Trophoblast cell (in vitro differentiated cells and primary cell): Measurements from ENCODE around the gene SMIM45.

Experiments
- DNase-seq, 2 donors: peaks; one replicate each; pipeline ENCODE4 v3.0.0-alpha.2; 2016
- H2AFZ ChIP-seq: 2 replicates; pipeline ENCODE4 v1.6.1; 2013; ENCODE audit warnings: low read length, moderate library complexity, mild to moderate bottlenecking; ENCODE audit not compliant: insufficient read depth, poor library complexity
- H2AK5ac ChIP-seq: 2 replicates; pipeline ENCODE4 v1.6.1; 2013; ENCODE audit warnings: mild to moderate bottlenecking, low read length
- H2BK120ac ChIP-seq: 2 replicates; pipeline ENCODE4 v1.6.1; 2013; ENCODE audit warnings: low read length, mild to moderate bottlenecking, moderate library complexity; ENCODE audit not compliant: insufficient read depth, poor library complexity
- H2BK12ac ChIP-seq: 2 replicates; pipeline ENCODE4 v1.6.1; 2013; ENCODE audit warnings: mild to moderate bottlenecking, low read length, moderate library complexity
- H2BK5ac ChIP-seq: 2 replicates; pipeline ENCODE4 v1.6.1; 2013; ENCODE audit warnings: low read length, low read depth, moderate library complexity, mild to moderate bottlenecking; ENCODE audit not compliant: poor library complexity
- H3K14ac ChIP-seq: 2 replicates; pipeline ENCODE4 v1.6.1; 2013; ENCODE audit warnings: mild to moderate bottlenecking, low read length
- H3K18ac ChIP-seq: 2 replicates; pipeline ENCODE4 v1.6.1; 2013; ENCODE audit warnings: mild to moderate bottlenecking, low read length
- H3K23ac ChIP-seq: 2 replicates; pipeline ENCODE4 v1.6.1; 2013; ENCODE audit warnings: low read length
- H3K27ac ChIP-seq: 2 replicates; pipeline ENCODE4 v1.5.1; 2013; ENCODE audit warnings: low read depth, mild to moderate bottlenecking, inconsistent platforms, low read length, moderate library complexity
- H3K27me3 ChIP-seq: 2 replicates; pipeline ENCODE4 v1.6.1; 2013; ENCODE audit warnings: inconsistent platforms, mild to moderate bottlenecking, low read length, moderate library complexity; ENCODE audit not compliant: insufficient read depth
- H3K36me3 ChIP-seq, 2 experiments: 1 replicate in 1 of 2; 2 replicates in 1 of 2; pipeline ENCODE4 v1.6.1; 2013; ENCODE audit warnings: low read length in 2 of 2, mild to moderate bottlenecking in 2 of 2, moderate library complexity in 1 of 2; ENCODE audit not compliant: insufficient read depth in 2 of 2, control insufficient read depth in 1 of 2
- H3K4ac ChIP-seq: 2 replicates; pipeline ENCODE4 v1.6.1; 2013; ENCODE audit warnings: low read depth, mild to moderate bottlenecking, low read length, moderate library complexity
- H3K4me1 ChIP-seq, 2 experiments: 1 replicate in 1 of 2; 2 replicates in 1 of 2; pipeline ENCODE4 v1.6.1; 2013; ENCODE audit warnings: low read length in 2 of 2, mild to moderate bottlenecking in 2 of 2, moderate library complexity in 1 of 2; ENCODE audit not compliant: insufficient read depth in 2 of 2, control insufficient read depth in 1 of 2
- H3K4me2 ChIP-seq: 2 replicates; pipeline ENCODE4 v1.6.1; 2013; ENCODE audit warnings: inconsistent platforms, mild to moderate bottlenecking, low read length, moderate library complexity
- H3K4me3 ChIP-seq: 2 replicates; pipeline ENCODE4 v1.5.1; 2013; ENCODE audit warnings: mild to moderate bottlenecking, low read depth, low read length, inconsistent platforms
- H3K79me1 ChIP-seq: one replicate; pipeline ENCODE4 v1.6.1; 2013; ENCODE audit warnings: low read length
- H3K79me2 ChIP-seq: 2 replicates; pipeline ENCODE4 v1.6.1; 2013; ENCODE audit warnings: low read length, mild to moderate bottlenecking; ENCODE audit not compliant: control insufficient read depth, insufficient read depth, poor library complexity
- H3K9ac ChIP-seq: 2 replicates; pipeline ENCODE4 v1.6.1; 2013; ENCODE audit warnings: mild to moderate bottlenecking, low read length
- H3K9me3 ChIP-seq: 2 replicates; pipeline ENCODE4 v1.6.1; 2013; ENCODE audit warnings: low read depth, mild to moderate bottlenecking, control low read depth, inconsistent platforms, low read length; ENCODE audit not compliant: insufficient read depth
- H4K12ac ChIP-seq: 2 replicates; pipeline ENCODE4 v1.6.1; 2013; ENCODE audit warnings: low read depth, mild to moderate bottlenecking, low read length, moderate library complexity
- H4K8ac ChIP-seq: 2 replicates; pipeline ENCODE4 v1.6.1; 2013; ENCODE audit warnings: low read depth, mild to moderate bottlenecking, low read length, moderate library complexity
- H4K91ac ChIP-seq: one replicate; pipeline ENCODE4 v1.6.1; 2013; ENCODE audit warnings: low read depth, mild to moderate bottlenecking, low read length, moderate library complexity
- WGBS: extraction: QIAGEN DNeasy Blood & Tissue Kit; methylation state at CpG from one replicate; pipeline ENCODE4 v1.1.7; 2013; ENCODE audit warnings: missing lambda C conversion rate; ENCODE audit not compliant: insufficient read length, insufficient coverage; ENCODE audit errors: extremely low coverage; 5-methylcytosine and 5-hydroxymethylcytosine counted together

Gene SMIM45

GRCh38 chr22:41910050-41911000 is 41.6 kb upstream of the SMIM45 start:
- H3K27ac ChIP-seq: no peak overlapping the region

GRCh38 chr22:41911001-41911611 is 40.8 kb upstream of the SMIM45 start:
- no peak overlapping the region for H4K91ac ChIP-seq
- no peak overlapping the region for H3K23ac ChIP-seq
- no peak overlapping the region for H4K8ac ChIP-seq
- no peak overlapping the region for H3K27ac ChIP-seq
- no peak overlapping the region for H2BK120ac ChIP-seq
- no peak overlapping the region for H2AFZ ChIP-seq
- H3K79me2 ChIP-seq: no peaks in the 10 kb centered on the region
- no peaks in the 10 kb centered on the region for H3K79me1 ChIP-seq
- no peak overlapping the region for H2BK5ac ChIP-seq
- peaks cover 67% of the 10 kb centered on the region for H3K27me3 ChIP-seq
- H3K4ac ChIP-seq: no peak overlapping the region
- no peak overlapping the region for H4K12ac ChIP-seq
- DNase-seq: no peak
- no peak overlapping the region for H3K4me3 ChIP-seq
- no peak overlapping the region for H3K18ac ChIP-seq
- no peak overlapping the region for H3K9ac ChIP-seq
- peaks cover 9 to 18% of the 10 kb centered on the region in 2 experiments for H3K36me3 ChIP-seq
- no peak overlapping the region for H3K14ac ChIP-seq
- H2AK5ac ChIP-seq: no peak overlapping the region
- H3K4me2 ChIP-seq: peak overlapping the region; percentile 65
- no CpG with 5 or more reads among the region's 37 CpGs for WGBS
- no peak overlapping the region for H2BK12ac ChIP-seq
- peaks cover 4 to 16% of the 10 kb centered on the region in 2 experiments for H3K4me1 ChIP-seq
- peaks cover 17% of the 10 kb centered on the region for H3K9me3 ChIP-seq

More at GRCh38 chr22:41910050-41911000, 41.6 kb upstream of the SMIM45 start:
- peaks cover 4 to 16% of the 10 kb centered on the region in 2 experiments for H3K4me1 ChIP-seq
- no peak overlapping the region for H3K18ac ChIP-seq
- DNase-seq: peak; percentile 52 to 69
- peaks cover 16 to 26% of the 10 kb centered on the region in 2 experiments for H3K36me3 ChIP-seq
- no peaks in the 10 kb centered on the region for H3K79me1 ChIP-seq
- no peak overlapping the region for H4K12ac ChIP-seq
- H2BK120ac ChIP-seq: no peak overlapping the region
- WGBS: no CpG with 5 or more reads among the region's 112 CpGs
- peaks cover 15% of the 10 kb centered on the region for H3K9me3 ChIP-seq
- H3K4me2 ChIP-seq: peak overlapping the region; percentile 65
- H3K9ac ChIP-seq: no peak overlapping the region
- H4K91ac ChIP-seq: no peak overlapping the region
- H2BK12ac ChIP-seq: no peak overlapping the region
- H3K23ac ChIP-seq: no peak overlapping the region
- H3K79me2 ChIP-seq: no peaks in the 10 kb centered on the region
- no peak overlapping the region for H3K4me3 ChIP-seq
- H2AK5ac ChIP-seq: no peak overlapping the region
- peaks cover 59% of the 10 kb centered on the region for H3K27me3 ChIP-seq
- H3K4ac ChIP-seq: no peak overlapping the region
- H2BK5ac ChIP-seq: no peak overlapping the region
- H2AFZ ChIP-seq: no peak overlapping the region
- no peak overlapping the region for H3K14ac ChIP-seq
- no peak overlapping the region for H4K8ac ChIP-seq

DNA sequence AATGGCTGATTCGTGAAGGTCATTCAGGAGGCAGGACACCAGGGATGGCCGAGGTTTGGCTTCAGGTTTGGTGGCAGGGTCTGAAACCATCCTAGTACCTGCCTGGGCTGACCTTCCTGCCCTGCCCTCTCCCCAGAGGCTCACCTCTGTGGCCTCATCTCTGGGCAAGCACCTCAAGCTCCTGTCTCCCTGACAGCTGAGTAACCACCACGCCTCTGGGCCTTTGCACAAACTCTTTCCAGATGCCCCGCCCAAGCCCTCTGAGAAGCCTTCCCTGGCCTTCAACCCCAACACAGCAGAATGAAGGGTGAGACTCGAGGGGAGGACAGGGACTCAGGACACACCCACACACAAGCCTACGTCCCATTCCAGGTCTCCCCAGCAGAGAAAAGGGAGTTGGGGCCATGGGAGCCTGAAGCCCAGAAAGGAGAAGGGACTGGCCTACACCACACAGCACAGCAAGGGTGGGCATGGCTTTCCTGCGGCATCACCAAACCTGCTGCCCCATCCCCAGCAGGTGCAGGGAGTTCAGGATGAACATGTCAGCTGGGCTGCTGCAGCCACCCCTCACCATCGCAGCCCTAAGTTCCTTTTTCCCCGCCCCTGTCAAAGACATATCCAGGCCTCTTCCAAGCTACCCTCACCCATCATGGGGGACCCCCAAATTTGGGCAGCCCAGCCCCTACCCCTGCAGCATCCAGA is 39.5 kb upstream of the SMIM45 start:
- peaks cover 2 to 7% of the 10 kb centered on the region in 2 experiments for H3K36me3 ChIP-seq
- no peak overlapping the region for H2BK5ac ChIP-seq
- H3K27ac ChIP-seq: no peak overlapping the region
- H3K4me1 ChIP-seq: peaks cover 4 to 16% of the 10 kb centered on the region in 2 experiments
- H3K18ac ChIP-seq: no peak overlapping the region
- no peak overlapping the region for H3K4ac ChIP-seq
- H2AK5ac ChIP-seq: no peak overlapping the region
- no peak overlapping the region for H3K14ac ChIP-seq
- H4K12ac ChIP-seq: no peak overlapping the region
- no peak for DNase-seq
- H3K79me2 ChIP-seq: no peaks in the 10 kb centered on the region
- H2AFZ ChIP-seq: no peak overlapping the region
- H3K4me3 ChIP-seq: no peak overlapping the region
- peaks cover 75% of the 10 kb centered on the region for H3K27me3 ChIP-seq
- no peak overlapping the region for H4K91ac ChIP-seq
- no peaks in the 10 kb centered on the region for H3K79me1 ChIP-seq
- H3K23ac ChIP-seq: no peak overlapping the region
- no peak overlapping the region for H3K4me2 ChIP-seq
- H3K9ac ChIP-seq: no peak overlapping the region
- peaks cover 17% of the 10 kb centered on the region for H3K9me3 ChIP-seq
- H2BK120ac ChIP-seq: no peak overlapping the region
- H2BK12ac ChIP-seq: no peak overlapping the region
- H4K8ac ChIP-seq: no peak overlapping the region
- no CpG with 5 or more reads among the region's 9 CpGs for WGBS

DNA sequence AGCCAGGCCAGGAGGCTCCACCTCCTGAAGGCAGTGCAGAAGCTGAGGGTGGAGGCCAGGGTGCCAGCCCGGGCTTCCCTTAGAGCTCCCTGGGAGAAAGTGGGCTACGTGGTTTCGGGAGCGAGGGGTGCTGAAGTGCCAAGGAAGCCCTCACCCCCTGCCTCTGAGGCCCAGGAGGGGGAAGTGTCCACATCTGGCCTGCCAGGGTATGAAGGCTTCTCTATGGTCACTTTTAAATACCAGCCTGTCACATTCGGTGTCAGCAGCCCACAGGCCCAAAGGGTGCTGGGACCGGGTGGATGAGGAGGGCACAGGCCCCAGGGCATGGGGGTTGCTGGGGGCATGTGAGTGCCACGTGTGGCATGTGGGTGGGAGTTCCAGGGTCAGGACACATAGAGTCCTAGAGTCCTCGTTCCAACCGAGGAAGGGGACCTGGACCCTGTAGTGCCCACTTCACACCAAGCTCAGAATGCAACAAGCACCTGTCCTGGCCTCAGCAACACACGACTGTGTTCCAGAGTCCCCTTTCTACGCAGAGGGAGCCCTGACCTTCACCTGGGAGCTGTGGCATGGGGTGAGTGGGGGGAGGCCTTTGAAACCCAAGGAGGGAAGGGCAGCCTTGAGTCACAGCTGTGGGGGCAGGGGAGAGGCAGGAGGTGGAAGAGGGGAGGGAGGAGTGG is 38.8 kb upstream of the SMIM45 start:
- Histone ChIP-seq H3K4me2 (no peak overlapping the region), H3K27ac (no peak overlapping the region), H2BK5ac (no peak overlapping the region), H3K9ac (no peak overlapping the region), H3K27me3 (peaks cover 79% of the 10 kb centered on the region), H2BK120ac (no peak overlapping the region), H4K91ac (no peak overlapping the region), H3K79me1 (no peaks in the 10 kb centered on the region), H2AFZ (no peak overlapping the region), H2AK5ac (no peak overlapping the region), H3K18ac (no peak overlapping the region), H4K8ac (no peak overlapping the region), H3K14ac (no peak overlapping the region), H3K36me3 (peaks cover 0 to under 1% of the 10 kb centered on the region in 2 experiments), H2BK12ac (no peak overlapping the region), H4K12ac (no peak overlapping the region), H3K4me1 (peaks cover 4 to 16% of the 10 kb centered on the region in 2 experiments), H3K23ac (no peak overlapping the region), H3K79me2 (no peaks in the 10 kb centered on the region), H3K9me3 (peaks cover 17% of the 10 kb centered on the region), H3K4me3 (no peak overlapping the region), H3K4ac (no peak overlapping the region)
- WGBS: no CpG with 5 or more reads among the region's 11 CpGs
- no peak for DNase-seq
